GM21528 (cell line): ENCODE data around the gene STIMATE.

Experiments
- ATAC-seq: cut with Tn5 transposase; IDR thresholded peaks from one replicate; pipeline ENCODE4 v1.9.1; 2021; ENCODE audit warnings: mild to moderate bottlenecking, moderate library complexity; ENCODE audit not compliant: unreplicated experiment, low FRiP score

STIMATE gene

DNA sequence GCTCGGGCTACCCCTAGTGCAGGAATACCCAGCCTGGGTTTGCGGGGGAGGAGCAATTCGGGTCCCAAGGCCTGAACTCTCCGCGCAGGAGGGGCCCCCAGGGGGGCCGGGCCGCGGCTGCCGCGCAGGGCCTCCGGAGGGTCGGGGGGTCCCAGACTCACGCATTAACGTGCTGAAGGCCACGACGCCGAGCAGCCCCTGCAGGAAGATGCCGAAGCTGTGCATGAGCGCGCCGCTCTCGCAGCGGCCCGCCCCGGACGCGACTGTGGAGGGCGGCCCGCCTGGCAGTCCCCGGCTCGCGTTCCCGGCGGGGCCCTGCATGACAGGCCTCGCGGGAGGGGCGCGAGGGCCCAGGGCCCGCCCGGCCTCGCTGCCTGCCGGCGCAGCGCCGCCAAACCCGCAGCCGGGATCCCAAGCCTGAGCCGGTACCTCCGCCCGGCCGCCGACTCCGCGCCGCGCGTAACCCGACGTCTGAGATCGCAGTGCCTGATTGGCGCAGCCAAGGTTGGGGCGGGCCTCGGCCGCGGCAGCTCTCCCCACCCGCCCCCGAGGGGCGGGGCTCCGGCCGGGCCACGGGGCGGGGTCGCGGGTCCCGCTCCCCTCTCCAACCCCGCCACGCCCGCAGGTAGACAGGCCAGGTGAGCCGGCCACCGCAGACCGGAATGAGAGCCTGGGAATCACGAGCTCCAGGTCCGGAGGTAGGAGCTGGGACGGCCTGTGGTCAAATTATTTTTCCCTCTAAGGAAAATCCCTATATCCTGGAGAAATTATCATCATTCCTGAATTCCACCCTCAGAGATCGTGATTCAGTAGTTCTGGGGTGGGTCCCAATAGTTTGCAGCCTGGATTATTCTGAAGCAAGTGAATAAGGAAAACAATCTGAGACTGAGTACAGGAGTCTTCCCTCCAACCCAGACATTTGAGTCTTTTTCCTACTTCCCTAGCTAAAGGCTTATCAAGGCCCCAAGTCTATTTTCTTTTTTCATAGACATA, at the start of gene STIMATE:
STIMATE (minus strand) TSS at position 419 of the 993 bp plus-strand sequence; CDS start at position 321, 98 bp downstream.
- ATAC-seq: peak; percentile 95

DNA sequence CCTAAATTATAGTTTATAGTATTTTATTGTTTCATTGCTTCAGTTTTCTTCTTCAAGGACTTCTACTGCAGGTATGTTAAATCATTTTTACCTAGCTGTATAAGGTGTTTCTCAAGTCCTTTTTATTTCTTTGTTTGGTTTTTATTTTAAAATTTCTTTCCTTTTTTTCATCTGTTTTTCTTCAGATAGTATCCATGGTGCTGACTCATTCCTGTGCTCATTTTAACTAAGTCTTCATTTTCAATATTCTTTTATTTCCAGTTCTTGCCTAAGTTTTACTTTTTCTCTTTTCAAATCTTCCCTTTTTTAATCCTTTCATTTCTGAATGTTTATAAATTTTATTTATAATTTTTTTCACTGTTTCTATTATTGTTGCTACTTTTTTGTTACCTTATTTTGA, 42.3 kb upstream of the STIMATE start:
- no peak for ATAC-seq

DNA sequence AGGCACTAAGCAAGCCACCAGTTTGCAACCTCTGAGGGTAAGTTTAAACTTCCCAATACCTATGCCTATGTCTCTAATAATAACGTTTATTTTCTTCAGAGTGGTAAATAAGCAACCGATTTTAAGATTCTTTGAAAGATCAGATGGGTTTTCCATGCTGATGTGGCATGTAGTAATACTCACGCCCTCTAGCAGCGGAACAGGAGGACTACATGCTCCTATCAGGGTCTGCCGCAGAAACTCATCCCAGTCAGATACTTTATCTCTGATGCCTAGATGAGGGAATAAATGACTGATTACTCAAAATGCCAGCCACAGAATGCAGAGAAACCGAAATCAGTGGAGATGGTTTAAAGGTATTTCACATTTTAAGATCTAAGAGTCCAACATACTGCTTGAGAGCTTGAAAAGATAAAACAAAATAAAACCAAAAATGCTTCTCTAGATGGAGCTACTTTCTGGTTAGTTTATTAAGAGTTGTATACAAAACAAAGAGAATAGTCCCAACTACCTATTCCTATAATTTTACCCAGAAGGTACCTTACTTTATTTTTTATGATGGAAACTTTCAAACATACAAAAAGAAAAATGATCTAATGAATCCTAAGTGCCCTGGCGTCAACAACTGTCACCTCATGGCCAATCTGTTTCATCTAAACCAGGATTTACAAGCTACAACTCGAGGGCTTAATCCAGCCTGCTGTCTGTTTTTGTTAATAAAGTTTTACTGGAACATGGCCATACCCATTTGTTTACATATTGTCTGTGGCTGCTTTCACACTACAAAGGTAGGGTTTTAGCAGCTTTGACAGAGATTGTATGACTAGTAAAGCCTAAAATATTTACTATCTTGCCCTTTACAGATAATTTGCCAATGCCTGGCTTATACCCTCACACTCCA, 37.5 kb upstream of the STIMATE start:
- no peak for ATAC-seq

DNA sequence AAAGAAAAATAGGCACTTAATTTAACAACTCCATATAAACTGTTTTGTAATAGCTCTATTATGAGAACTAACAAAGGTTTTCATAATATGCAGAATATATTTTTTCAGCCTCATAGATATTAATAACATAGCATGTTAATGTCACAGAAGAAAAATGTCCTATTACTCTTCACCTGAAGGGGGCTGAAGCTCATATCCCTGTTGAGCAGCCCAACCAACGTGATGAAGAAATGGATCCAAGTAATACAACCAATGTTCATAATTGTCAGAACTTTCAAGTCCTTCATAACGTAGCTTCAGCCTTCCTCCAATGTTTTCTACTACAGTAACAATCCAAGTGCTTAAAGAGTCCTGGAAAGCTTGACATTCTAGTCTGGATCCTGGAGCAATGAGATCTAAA, 34.5 kb upstream of the STIMATE start:
- ATAC-seq: no peak

DNA sequence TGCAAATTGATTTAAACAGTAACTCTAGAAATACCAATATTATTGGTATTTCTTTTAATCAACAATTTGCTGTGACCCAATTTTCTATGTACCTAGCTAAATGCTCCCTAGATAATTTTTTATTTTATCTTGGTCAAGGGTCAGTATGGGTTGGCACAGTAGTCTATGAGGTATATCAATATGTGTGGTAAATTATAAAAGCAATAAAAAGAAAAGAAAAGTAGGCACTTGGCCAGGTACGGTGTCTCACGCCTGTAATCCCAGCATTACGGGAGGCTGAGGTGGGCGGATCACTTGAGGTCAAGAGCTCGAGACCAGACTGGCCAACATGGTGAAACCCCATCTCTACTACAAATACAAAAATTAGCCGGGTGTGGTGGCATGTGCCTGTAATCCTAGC, 34.0 kb upstream of the STIMATE start:
- no peak for ATAC-seq

DNA sequence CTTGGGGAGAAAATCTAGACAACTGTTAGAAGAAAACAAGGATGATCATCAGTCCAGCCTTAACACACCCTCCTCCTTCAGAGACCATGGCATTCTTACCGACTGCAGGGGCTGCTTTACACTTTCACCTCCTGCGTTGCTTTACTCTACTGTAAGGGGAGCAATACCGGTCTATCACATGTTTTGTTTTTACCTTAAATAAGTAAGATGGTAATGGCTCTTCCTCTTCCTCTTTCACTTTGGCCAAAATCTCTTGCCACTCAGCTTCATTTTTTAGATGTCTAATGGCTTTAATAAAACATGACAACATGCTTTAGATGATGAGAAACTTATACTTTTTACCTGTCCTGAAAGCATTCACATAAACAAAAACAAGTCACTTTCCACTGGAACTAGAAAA, 33.4 kb upstream of the STIMATE start:
- ATAC-seq: no peak

DNA sequence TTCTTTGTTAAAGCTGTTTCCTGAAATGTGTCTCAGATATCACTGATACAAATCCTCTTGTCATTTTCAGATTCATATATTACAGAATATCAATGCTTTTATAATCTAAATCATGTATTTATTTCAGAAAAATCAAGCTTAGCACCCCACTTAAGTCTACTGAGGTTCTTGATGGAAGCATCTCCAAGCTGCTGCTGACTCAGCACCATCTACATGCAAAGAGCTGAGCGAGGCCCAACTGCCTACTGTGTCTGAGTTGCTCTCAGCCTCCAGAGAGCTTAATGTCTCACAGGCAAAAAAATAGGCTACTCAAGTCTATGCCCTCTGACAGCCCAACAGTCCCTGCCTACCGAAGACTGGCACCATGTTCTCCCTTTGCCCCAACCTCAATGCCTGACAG, 29.2 kb upstream of the STIMATE start:
- no peak for ATAC-seq

DNA sequence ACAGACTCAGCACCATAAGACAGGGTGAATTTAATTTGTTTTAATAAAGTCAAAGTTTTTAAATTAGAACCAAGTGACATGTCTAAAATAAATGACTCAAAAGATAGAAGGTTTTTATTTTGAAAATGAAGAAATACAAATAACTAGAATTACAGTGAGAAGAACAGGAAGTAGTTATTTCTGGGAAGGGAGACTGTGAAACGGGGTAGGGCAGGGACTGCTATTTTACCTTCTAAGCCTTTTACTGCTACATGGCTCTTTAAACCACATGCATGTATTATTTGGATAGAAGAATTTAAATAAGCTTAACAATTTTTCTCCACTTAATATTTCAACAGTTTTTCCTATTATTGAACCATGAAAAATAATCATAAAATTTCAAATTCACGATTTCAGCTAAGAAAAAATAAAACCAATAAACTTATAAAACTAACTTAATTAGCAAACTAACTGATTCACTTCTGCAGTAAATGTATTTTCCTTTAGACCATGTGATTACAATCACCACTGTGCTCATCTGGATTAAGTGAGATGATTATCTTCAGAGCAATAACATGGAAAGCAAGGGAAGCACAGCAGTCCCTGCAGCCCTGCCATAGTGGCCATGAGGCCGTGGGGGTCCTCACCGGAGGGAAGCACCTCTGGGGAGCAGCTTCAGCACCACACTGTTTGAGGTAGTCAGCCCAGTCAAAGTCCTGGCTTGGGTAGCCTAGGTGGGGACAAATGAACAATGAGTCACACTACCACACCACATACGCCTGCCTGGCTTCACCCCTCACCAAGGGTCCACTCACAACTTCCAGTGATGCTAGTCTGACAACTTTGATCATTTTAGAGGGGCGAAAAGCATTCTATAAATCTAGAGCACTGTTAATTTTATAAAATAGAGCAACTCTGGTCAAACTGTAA, 28.3 kb upstream of the STIMATE start:
- ATAC-seq: no peak

DNA sequence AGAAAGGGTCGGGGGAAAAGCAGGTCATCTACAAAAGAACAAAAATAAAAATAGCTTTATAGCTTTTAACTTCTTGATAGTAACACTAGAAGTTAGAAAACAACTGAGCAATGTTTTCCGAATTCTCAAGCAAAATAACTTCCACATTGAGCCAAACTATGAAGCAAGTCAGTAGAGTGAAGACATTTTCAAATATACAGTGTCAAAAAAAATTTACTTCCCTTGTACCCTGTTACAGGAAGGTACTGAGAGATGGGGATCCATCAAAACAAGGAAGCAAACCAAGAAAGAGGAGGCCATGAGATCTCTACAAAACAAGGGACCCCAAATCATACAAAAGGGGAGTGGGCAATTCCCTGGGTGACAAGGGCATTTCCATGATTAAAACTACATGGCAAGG, 26.6 kb upstream of the STIMATE start:
- no peak for ATAC-seq

DNA sequence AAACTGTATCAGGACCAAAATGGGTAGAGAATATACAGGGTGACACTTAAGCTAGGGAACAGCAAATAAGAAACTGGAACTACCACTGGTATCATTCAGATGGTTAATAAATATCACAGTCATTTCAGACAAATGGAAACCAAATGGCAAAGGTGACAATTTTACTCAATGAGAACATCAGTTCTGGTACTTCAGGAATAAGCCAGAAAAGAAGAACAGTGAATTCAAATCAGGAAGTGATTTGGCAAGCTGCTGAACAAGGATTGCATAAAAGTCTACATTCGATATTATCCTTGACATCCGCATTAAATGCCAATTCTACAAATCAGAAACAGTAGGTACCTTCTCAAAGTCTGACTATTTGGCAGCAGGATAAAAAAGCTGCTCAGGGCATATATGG, 23.5 kb upstream of the STIMATE start:
- no peak for ATAC-seq

DNA sequence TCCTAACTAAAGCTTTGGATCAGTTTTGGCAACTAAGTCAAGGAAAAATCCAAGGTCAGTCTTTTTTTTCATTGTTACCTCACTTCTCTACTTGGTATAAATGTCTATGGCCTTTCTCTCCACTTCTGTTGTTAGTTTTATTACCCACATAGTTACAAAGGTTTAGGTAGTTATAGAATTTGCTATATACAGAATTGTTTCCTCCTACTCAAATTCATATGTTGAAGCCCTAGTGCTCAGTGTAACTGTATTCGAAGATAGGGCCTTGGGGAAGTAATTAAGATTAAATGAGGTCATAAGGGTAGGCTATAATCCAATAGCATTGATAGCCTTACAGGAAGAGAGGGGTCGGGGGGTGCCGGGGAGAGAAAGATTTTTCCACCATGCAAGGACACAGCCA, 19.7 kb upstream of the STIMATE start:
- no peak for ATAC-seq

DNA sequence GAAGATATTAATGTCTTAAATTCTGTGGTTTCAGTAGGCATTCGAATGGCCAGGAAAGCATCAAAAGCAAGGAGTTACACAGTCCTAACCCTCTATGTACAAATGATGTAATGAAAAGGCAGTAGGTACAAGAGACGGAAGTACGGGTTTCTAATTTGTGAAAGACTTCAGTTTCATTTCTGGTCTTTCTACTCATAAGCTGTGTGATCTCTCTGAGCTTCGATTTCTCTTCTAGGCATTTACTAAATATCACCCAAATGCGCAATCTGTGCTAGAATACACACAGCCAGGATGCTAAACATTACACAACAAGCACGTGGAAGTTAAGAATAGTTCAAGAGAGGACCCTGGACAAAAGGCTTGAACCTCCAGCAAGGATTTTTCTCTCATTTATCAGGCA, 17.9 kb upstream of the STIMATE start:
- no peak for ATAC-seq

DNA sequence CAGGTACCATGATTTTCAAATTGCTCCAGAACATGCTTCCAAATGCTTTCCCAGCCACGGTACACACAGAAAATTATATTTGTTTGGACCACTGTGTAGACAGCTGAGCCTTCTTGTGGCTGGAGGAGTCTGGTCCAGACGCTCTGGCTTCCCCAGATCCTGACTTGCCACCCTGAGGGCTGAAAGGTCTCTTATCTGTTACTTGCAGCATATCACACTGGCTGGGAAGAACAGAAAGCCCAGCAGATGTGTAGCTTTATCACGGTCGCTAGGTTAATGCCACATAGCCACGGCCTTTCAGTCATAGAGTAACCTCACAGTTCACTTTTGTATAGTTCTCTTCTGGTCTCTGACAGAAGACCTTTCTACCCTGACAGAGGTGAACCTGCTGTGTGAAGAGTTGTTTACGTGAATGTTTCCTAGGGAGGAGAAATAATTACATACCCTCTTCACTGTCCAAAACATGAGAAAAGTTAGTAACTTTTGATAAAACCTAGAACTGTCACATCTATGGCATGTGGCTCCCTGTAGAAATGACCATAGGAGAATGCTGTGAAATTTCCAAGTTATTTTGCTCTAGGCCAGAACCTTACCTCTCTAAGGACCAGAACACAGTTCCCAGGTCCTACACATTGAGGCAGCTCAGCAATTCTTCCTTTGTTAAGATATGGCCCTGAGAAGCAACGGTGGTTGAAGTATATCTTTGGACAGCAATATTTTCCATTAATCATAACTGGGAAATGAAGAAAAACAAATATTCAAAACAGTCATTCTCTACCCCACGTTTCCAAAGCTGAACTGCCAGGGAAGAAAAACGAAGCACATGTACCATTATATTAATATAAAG, 15.8 kb upstream of the STIMATE start:
- ATAC-seq: no peak

DNA sequence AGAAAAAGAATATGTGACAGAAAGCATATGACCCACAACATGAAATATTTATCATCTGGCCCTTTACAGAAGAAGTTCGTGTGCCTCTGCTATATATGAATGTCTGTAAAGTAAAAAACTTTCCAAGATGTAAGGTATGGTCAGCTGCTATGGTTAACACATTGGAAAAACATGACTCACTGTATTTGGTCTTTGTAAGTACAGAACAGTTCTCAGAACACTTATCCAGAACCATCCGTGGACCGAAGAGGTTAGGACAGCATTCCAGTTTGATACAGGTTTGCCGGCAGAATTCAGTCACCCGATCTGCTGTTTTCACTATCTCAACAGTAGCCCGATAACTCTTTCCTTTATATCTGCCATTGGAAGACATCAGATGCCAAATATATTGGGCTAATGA, 13.5 kb upstream of the STIMATE start:
- no peak for ATAC-seq

DNA sequence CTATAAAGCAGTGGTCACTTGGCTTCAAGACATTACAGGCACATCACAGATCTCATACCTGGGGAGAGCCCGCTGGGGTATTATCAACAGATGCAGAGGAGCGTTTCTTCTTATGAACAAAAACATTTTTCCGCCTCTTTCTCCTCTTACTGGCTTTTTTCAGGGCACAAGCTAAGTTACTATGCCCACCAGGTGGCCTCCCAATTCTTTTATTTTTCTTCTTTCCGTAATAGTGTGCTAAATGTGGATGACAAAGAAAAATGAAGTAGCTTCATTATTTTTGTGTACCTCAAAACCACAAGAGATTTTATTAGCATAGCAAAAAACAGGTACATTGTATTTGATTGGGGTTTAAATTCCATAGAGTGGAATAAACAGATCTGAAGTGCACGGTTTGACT, 10.1 kb upstream of the STIMATE start:
- no peak for ATAC-seq

DNA sequence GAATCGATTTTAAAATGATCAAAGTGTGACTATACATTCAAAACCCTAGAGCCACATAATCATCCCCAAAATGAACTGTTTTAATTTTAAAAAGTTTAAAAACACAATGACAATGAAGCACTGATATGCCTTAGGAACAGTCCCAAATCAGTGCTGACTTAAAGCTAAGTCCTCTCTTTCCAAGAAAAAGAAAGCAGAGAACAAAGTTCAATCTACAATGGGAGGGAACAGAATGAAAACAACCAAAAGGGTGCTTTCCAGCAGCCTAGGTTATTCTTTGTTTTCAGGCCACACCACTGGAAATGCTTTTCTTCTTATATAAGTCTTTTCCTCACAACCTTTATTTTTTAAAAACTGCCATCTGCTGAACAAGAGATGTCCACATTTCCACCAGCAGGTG, 7.2 kb upstream of the STIMATE start:
- no peak for ATAC-seq

DNA sequence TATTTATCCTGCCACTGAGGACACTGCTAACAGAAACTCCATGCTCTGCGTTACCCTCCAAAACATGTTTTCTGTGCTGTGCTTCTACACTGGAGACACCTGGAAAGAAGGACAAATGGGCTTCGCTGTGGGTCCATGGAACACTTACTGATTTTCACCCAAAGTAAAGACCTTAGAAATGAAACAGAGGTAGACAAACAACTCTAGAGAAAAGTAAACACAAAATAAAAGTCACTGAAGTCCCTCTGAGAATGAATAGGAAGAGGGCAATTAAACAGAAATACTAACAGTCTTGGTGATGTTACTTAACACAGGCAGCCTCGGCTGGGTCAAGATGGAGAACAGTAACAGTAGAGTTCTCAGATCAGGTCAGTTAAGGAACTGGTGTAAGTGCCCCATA, 6.7 kb upstream of the STIMATE start:
- ATAC-seq: no peak

DNA sequence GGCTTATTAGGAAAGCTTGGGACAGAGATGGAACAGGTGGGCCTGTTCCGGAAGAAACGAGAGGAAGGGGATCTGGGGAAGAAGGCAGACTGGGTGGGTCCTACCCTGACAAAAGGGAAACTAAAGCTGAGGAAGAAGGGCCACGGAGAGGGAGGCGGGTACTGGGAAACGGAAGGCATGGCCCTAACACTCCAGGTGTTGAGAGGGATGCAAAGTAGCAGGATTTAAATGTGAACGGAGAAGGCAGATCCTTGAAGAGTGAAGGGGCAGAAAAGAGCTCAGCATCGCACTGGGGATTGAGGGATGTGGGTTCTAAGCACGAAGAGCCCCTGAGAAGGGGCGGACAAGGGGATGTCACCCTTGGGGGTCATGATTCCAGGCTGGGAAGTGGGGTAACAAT, 735 bp downstream of the STIMATE start:
- no peak for ATAC-seq

DNA sequence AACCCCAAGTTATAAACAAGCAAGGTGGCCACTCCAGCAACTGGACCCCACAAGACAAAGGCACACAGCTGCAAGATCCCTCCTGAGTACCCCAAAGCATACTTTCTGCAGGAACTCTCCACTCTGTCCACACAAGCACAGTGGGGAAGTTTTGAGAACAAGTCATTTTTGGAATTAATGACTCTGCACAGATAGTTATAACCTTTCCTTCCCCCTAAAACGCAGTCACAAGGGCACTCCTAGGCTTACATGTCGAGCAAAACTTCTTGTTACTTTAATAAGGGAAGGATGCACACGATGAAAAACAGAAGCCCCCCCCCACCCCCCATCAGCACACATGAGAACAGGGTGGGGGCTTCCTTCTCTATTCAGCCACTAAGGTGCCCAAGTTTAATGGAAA, 1.2 kb downstream of the STIMATE start:
- no peak for ATAC-seq
